ENCODE results near the gene CBX4. TPM values are rescaled to one million over a fixed set of nuclear protein-coding genes. Genes with fewer than 3 reads are reported as not detected.

CBX4 gene
- total and polyA plus RNA-seq, 2 experiments from 2014 or later: 1.2 to 18.9 TPM

GRCh38 chr17:79866791-79867518 lies 27.7 kb upstream of the CBX4 start:
- H2AFZ ChIP-seq: no peak overlapping the region
- H3K9me2 ChIP-seq (ENCODE audit: insufficient read depth): no peaks in the 10 kb centered on the region
- no peak overlapping the region for H3K4me2 ChIP-seq (ENCODE audit: unreplicated experiment)
- no peaks in the 10 kb centered on the region for H3K79me2 ChIP-seq (ENCODE audit: insufficient read depth)
- DNase-seq: no peak
- H3K9me3 ChIP-seq (ENCODE audit: low read depth): no peaks in the 10 kb centered on the region
- no peaks in the 10 kb centered on the region for H4K20me1 ChIP-seq (ENCODE audit: insufficient read depth)
- 73 to 75% methylated on average over 11 of the region's 11 CpGs for WGBS, 2 experiments (ENCODE audit: low coverage in 1 of 2, low lambda C conversion rate in 2 of 2, missing lambda C conversion rate in 2 of 2)
- H3F3A ChIP-seq (ENCODE audit: insufficient read depth): no peaks in the 10 kb centered on the region
- in situ Hi-C loops (cut with MboI): no loop called here
- H3K4me3 ChIP-seq: no peak overlapping the region
- peaks cover 20% of the 10 kb centered on the region; the same call in 1 of the 2 replicates for H3K27me3 ChIP-seq (replicated peaks; ENCODE audit: insufficient read depth)
- H3K36me3 ChIP-seq (ENCODE audit: low read depth): no peaks in the 10 kb centered on the region
- TF ChIP-seq EZH2 (IDR thresholded peaks at IDR 0.05; ENCODE audit: insufficient read depth, poor library complexity, severe bottlenecking) (no peak), EZH2phosphoT487 (IDR thresholded peaks at IDR 0.05; ENCODE audit: insufficient read depth, low read depth) (no peak)
- no peak overlapping the region for H3K27ac ChIP-seq
- no peaks in the 10 kb centered on the region for H3K4me1 ChIP-seq (ENCODE audit: insufficient read depth)
- H3K9ac ChIP-seq: no peak overlapping the region

- Histone ChIP-seq H3K4me3 (no peak overlapping the region), H3K79me2 (ENCODE audit: insufficient read depth) (no peaks in the 10 kb centered on the region), H3K4me1 (ENCODE audit: insufficient read depth) (no peaks in the 10 kb centered on the region), H3F3A (ENCODE audit: insufficient read depth) (no peaks in the 10 kb centered on the region), H3K9me3 (ENCODE audit: low read depth) (no peaks in the 10 kb centered on the region), H3K9me2 (ENCODE audit: insufficient read depth) (no peaks in the 10 kb centered on the region), H4K20me1 (ENCODE audit: insufficient read depth) (no peaks in the 10 kb centered on the region), H3K27me3 (replicated peaks; ENCODE audit: insufficient read depth) (peaks cover 31% of the 10 kb centered on the region; the same call in 1 of the 2 replicates), H3K4me2 (ENCODE audit: unreplicated experiment) (no peak overlapping the region), H2AFZ (no peak overlapping the region), H3K36me3 (ENCODE audit: low read depth) (no peaks in the 10 kb centered on the region), H3K27ac (no peak overlapping the region), H3K9ac (no peak overlapping the region)
- TF ChIP-seq EZH2 (IDR thresholded peaks at IDR 0.05; ENCODE audit: insufficient read depth, poor library complexity, severe bottlenecking): no peak
- TF ChIP-seq EZH2phosphoT487 (IDR thresholded peaks at IDR 0.05; ENCODE audit: insufficient read depth, low read depth): no peak
- in situ Hi-C loops (cut with MboI): no loop called here
- DNase-seq: no peak
- 44 to 47% methylated on average over 18 of the region's 18 CpGs for WGBS, 2 experiments (ENCODE audit: low coverage in 1 of 2, low lambda C conversion rate in 2 of 2, missing lambda C conversion rate in 2 of 2)
Observed at GRCh38 chr17:79865351-79866210, 26.3 kb upstream of the CBX4 start.

- 48 to 55% methylated on average over 19 to 20 of the region's 20 CpGs for WGBS, 2 experiments (ENCODE audit: low coverage in 1 of 2, low lambda C conversion rate in 2 of 2, missing lambda C conversion rate in 2 of 2)
- no peaks in the 10 kb centered on the region for H3K36me3 ChIP-seq (ENCODE audit: low read depth)
- no peaks in the 10 kb centered on the region for H3K4me1 ChIP-seq (ENCODE audit: insufficient read depth)
- in situ Hi-C loops (cut with MboI): no loop called here
- H3K79me2 ChIP-seq (ENCODE audit: insufficient read depth): no peaks in the 10 kb centered on the region
- H4K20me1 ChIP-seq (ENCODE audit: insufficient read depth): no peaks in the 10 kb centered on the region
- no peak overlapping the region for H2AFZ ChIP-seq
- no peaks in the 10 kb centered on the region for H3K9me3 ChIP-seq (ENCODE audit: low read depth)
- H3K9me2 ChIP-seq (ENCODE audit: insufficient read depth): no peaks in the 10 kb centered on the region
- H3K9ac ChIP-seq: no peak overlapping the region
- no peak for TF ChIP-seq EZH2phosphoT487 (IDR thresholded peaks at IDR 0.05; ENCODE audit: insufficient read depth, low read depth)
- no peak for TF ChIP-seq EZH2 (IDR thresholded peaks at IDR 0.05; ENCODE audit: insufficient read depth, poor library complexity, severe bottlenecking)
- peaks cover 31% of the 10 kb centered on the region; the same call in 1 of the 2 replicates for H3K27me3 ChIP-seq (replicated peaks; ENCODE audit: insufficient read depth)
- no peak overlapping the region for H3K4me2 ChIP-seq (ENCODE audit: unreplicated experiment)
- H3F3A ChIP-seq (ENCODE audit: insufficient read depth): no peaks in the 10 kb centered on the region
- no peak overlapping the region for H3K27ac ChIP-seq
- H3K4me3 ChIP-seq: no peak overlapping the region
- DNase-seq: no peak
Observed at GRCh38 chr17:79864617-79865250, 25.5 kb upstream of the CBX4 start.

- H3K4me2 ChIP-seq (ENCODE audit: unreplicated experiment): no peak overlapping the region
- no peaks in the 10 kb centered on the region for H3F3A ChIP-seq (ENCODE audit: insufficient read depth)
- no peaks in the 10 kb centered on the region for H3K4me1 ChIP-seq (ENCODE audit: insufficient read depth)
- no peak overlapping the region for H2AFZ ChIP-seq
- no peak for DNase-seq
- WGBS, 2 experiments (ENCODE audit: low coverage in 1 of 2, low lambda C conversion rate in 2 of 2, missing lambda C conversion rate in 2 of 2): 64 to 67% methylated on average over 9 of the region's 9 CpGs
- in situ Hi-C loops (cut with MboI): no loop called here
- H3K79me2 ChIP-seq (ENCODE audit: insufficient read depth): no peaks in the 10 kb centered on the region
- H4K20me1 ChIP-seq (ENCODE audit: insufficient read depth): no peaks in the 10 kb centered on the region
- H3K9me3 ChIP-seq (ENCODE audit: low read depth): no peaks in the 10 kb centered on the region
- H3K9me2 ChIP-seq (ENCODE audit: insufficient read depth): no peaks in the 10 kb centered on the region
- peaks cover 36% of the 10 kb centered on the region; the same call in 1 of the 2 replicates for H3K27me3 ChIP-seq (replicated peaks; ENCODE audit: insufficient read depth)
- H3K4me3 ChIP-seq: no peak overlapping the region
- H3K9ac ChIP-seq: no peak overlapping the region
- H3K36me3 ChIP-seq (ENCODE audit: low read depth): no peaks in the 10 kb centered on the region
- no peak overlapping the region for H3K27ac ChIP-seq
- no peak for TF ChIP-seq EZH2phosphoT487 (IDR thresholded peaks at IDR 0.05; ENCODE audit: insufficient read depth, low read depth)
- TF ChIP-seq EZH2 (IDR thresholded peaks at IDR 0.05; ENCODE audit: insufficient read depth, poor library complexity, severe bottlenecking): no peak
Observed at GRCh38 chr17:79864147-79864546, 24.9 kb upstream of the CBX4 start.

Data from GM23248 (cell line).